ENCODE measurements around the gene HBEGF.

HBEGF gene, protein sequence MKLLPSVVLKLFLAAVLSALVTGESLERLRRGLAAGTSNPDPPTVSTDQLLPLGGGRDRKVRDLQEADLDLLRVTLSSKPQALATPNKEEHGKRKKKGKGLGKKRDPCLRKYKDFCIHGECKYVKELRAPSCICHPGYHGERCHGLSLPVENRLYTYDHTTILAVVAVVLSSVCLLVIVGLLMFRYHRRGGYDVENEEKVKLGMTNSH

DNA sequence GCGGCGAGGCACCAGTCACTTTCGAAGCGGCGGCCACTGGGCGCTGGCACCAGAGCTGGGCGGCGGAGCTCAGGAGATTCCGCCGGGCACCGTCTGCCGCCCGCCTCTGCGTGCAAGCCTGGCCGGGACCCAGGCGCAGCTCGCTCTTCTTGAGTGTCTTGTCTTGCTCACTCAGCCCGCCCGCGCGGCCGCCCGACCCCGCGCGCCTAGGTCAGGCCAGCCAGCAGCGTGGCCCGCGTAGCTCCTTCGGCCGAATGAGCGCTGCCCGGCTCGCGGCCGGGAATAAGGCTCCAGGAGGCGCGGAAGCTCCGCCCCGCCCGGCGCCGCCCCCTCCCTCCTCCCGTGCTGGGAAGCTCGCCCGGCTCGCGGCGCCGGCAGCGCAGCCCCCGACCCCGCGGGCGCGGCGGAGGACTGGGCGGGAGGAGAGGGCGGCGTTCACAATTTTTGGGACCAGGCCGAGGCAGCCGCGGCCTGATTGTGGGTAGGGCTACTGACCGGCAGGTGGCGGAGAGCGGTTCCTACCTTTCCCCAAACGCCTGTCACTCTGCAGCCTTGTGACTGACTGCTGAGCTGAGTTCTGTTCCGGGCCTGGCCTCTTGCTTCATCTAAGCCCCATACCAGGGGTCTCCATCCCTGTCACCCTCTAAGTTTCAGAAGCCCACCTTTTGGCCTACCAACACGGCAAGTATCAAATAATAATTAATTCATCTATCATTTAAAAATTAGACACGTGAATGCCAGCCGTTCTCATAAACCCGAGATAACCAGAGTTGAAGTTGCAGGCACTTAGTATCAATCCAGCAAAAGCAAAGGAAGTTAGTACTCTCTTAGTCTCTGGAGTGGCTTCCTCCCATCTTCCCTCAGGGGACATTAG lies at the start of gene HBEGF:
HBEGF (minus strand) TSS at position 256 of the 874 bp plus-strand sequence. CDS start 275 bp downstream, outside the sequence.
- Histone ChIP-seq H3K27me3 (ENCODE audit: insufficient read depth, low read length) (peaks cover 21% of the 10 kb centered on the region), H3K9me3 (ENCODE audit: insufficient read depth, low read depth, low read length) (no peaks in the 10 kb centered on the region), H3K27ac (ENCODE audit: low read length) (no peak within 1 kb of the TSS), H3K4me1 (ENCODE audit: insufficient read depth, low read length) (peaks cover 13% of the 10 kb centered on the region; the same call in 1 of the 2 replicates), H3K4me3 (ENCODE audit: low read length) (peak within 1 kb of the TSS; percentile 71), H3K9ac (ENCODE audit: low read depth, low read length) (peak within 1 kb of the TSS; percentile 60; the same call in 1 of the 2 replicates), H3K36me3 (ENCODE audit: insufficient read depth, low read depth, low read length) (no peaks in the 10 kb centered on the region)

DNA sequence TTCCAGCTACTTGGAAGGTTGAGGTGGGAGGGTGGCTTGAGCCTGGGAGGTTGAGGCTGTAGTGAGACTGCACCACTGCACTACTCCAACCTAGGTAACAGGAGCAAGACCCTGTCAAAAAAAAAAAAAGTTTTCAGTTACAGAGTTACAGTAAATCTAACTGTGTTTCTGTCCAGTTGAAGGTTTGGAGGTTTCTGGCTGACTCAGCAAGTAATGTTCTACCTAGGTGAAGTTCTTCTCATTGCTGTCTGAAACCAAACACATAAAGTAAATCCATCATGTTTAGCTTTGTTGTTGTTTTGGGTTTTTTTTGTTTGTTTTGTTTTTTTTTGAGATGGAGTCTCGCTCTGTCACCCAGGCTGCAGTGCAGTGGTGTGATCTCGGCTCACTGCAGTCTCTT lies 47.3 kb upstream of the HBEGF start:
- no peak overlapping the region for H3K9ac ChIP-seq (ENCODE audit: low read depth, low read length)

GRCh38 chr5:140391732-140392131 lies 45.3 kb upstream of the HBEGF start:
- Histone ChIP-seq H3K36me3 (ENCODE audit: insufficient read depth, low read depth, low read length) (no peaks in the 10 kb centered on the region), H3K27ac (ENCODE audit: low read length) (no peak overlapping the region), H3K4me1 (ENCODE audit: insufficient read depth, low read length) (no peaks in the 10 kb centered on the region), H3K27me3 (ENCODE audit: insufficient read depth, low read length) (no peaks in the 10 kb centered on the region), H3K4me3 (ENCODE audit: low read length) (no peak overlapping the region), H3K9ac (ENCODE audit: low read depth, low read length) (no peak overlapping the region), H3K9me3 (ENCODE audit: insufficient read depth, low read depth, low read length) (no peaks in the 10 kb centered on the region)

More for the DNA sequence above, 47.3 kb upstream of the HBEGF start:
- H3K27ac ChIP-seq (ENCODE audit: low read length), result no peak overlapping the region
- H3K9me3 ChIP-seq (ENCODE audit: insufficient read depth, low read depth, low read length), result no peaks in the 10 kb centered on the region
- H3K4me3 ChIP-seq (ENCODE audit: low read length), result no peak overlapping the region
- no peaks in the 10 kb centered on the region for H3K27me3 ChIP-seq (ENCODE audit: insufficient read depth, low read length)
- no peaks in the 10 kb centered on the region for H3K36me3 ChIP-seq (ENCODE audit: insufficient read depth, low read depth, low read length)
- peaks cover 4% of the 10 kb centered on the region for H3K4me1 ChIP-seq (ENCODE audit: insufficient read depth, low read length)

GRCh38 chr5:140391312-140391711 lies 44.9 kb upstream of the HBEGF start:
- Histone ChIP-seq H3K4me1 (ENCODE audit: insufficient read depth, low read length) (no peaks in the 10 kb centered on the region), H3K27me3 (ENCODE audit: insufficient read depth, low read length) (no peaks in the 10 kb centered on the region), H3K27ac (ENCODE audit: low read length) (no peak overlapping the region), H3K9ac (ENCODE audit: low read depth, low read length) (no peak overlapping the region), H3K4me3 (ENCODE audit: low read length) (no peak overlapping the region), H3K36me3 (ENCODE audit: insufficient read depth, low read depth, low read length) (no peaks in the 10 kb centered on the region), H3K9me3 (ENCODE audit: insufficient read depth, low read depth, low read length) (no peaks in the 10 kb centered on the region)

DNA sequence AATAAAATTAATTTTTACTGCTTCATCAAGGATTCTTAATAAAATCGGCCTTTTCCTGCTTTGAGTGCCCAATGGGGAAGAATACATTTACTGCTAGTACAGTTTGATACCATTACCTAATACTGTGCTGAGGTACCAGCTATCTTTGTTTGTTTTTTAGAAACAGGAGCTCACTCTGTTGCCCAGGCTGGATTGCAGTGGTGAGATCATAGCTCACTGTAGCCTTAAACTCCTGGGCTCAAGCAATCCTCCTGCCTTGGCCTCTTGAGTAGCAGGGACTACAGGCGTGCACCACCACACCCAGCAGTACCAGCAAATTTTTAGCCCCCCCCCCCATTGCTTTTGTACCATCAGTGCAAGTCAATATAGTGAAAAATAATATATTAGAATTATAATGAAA lies 41.6 kb upstream of the HBEGF start:
- Histone ChIP-seq H3K27me3 (ENCODE audit: insufficient read depth, low read length) (no peaks in the 10 kb centered on the region), H3K27ac (ENCODE audit: low read length) (no peak overlapping the region), H3K9me3 (ENCODE audit: insufficient read depth, low read depth, low read length) (no peaks in the 10 kb centered on the region), H3K4me3 (ENCODE audit: low read length) (no peak overlapping the region), H3K9ac (ENCODE audit: low read depth, low read length) (no peak overlapping the region), H3K4me1 (ENCODE audit: insufficient read depth, low read length) (no peaks in the 10 kb centered on the region), H3K36me3 (ENCODE audit: insufficient read depth, low read depth, low read length) (no peaks in the 10 kb centered on the region)

DNA sequence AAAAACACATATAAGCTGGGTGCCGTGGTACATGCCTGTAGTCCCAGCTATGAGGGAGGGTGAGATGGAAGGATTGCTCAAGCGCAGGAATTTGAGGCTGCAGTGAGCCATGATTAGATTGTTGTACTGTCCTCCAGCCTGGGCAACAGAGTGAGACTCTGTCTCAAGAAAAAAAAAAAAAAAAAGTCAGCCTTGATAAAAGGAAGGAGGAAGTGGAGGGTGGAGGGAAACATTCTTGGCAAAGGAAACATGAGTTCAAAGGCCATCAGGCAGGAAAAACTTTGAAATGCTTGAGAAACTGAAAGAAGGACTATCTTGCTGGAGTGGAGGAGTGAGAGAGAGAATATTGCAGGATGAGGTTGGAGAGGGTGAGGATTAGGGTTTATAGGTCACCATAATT lies 36.9 kb upstream of the HBEGF start:
- no peaks in the 10 kb centered on the region for H3K27me3 ChIP-seq (ENCODE audit: insufficient read depth, low read length)
- H3K36me3 ChIP-seq (ENCODE audit: insufficient read depth, low read depth, low read length), result no peaks in the 10 kb centered on the region
- H3K9me3 ChIP-seq (ENCODE audit: insufficient read depth, low read depth, low read length), result no peaks in the 10 kb centered on the region
- H3K4me3 ChIP-seq (ENCODE audit: low read length), result no peak overlapping the region
- H3K9ac ChIP-seq (ENCODE audit: low read depth, low read length), result no peak overlapping the region
- no peak overlapping the region for H3K27ac ChIP-seq (ENCODE audit: low read length)
- H3K4me1 ChIP-seq (ENCODE audit: insufficient read depth, low read length), result no peaks in the 10 kb centered on the region

- no peaks in the 10 kb centered on the region for H3K9me3 ChIP-seq (ENCODE audit: insufficient read depth, low read depth, low read length)
- no peaks in the 10 kb centered on the region for H3K4me1 ChIP-seq (ENCODE audit: insufficient read depth, low read length)
- no peaks in the 10 kb centered on the region for H3K36me3 ChIP-seq (ENCODE audit: insufficient read depth, low read depth, low read length)
- no peak overlapping the region for H3K4me3 ChIP-seq (ENCODE audit: low read length)
- H3K27me3 ChIP-seq (ENCODE audit: insufficient read depth, low read length), result no peaks in the 10 kb centered on the region
- no peak overlapping the region for H3K9ac ChIP-seq (ENCODE audit: low read depth, low read length)
- no peak overlapping the region for H3K27ac ChIP-seq (ENCODE audit: low read length)
Observed at GRCh38 chr5:140382866-140383265, 36.5 kb upstream of the HBEGF start.

DNA sequence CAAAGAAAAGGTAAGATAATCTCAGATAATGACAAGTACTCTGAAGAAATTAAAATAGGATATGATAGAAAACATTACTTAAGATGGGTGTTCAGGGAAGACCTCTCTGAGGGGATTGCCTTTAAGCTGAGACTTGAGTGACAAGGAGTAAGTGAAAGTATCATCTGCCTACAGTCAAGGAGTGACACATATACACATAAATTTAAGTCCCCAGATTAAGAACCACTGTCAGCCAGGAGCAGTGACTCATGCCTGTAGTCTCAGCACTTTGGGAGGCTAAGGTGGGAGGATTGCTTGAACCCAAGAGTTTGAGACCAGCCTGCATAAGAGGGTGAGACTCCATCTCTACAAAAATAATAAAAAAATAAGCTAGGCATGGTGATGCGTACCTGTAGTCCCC lies 35.6 kb upstream of the HBEGF start:
- no peaks in the 10 kb centered on the region for H3K4me1 ChIP-seq (ENCODE audit: insufficient read depth, low read length)
- no peak overlapping the region for H3K4me3 ChIP-seq (ENCODE audit: low read length)
- no peak overlapping the region for H3K27ac ChIP-seq (ENCODE audit: low read length)
- H3K27me3 ChIP-seq (ENCODE audit: insufficient read depth, low read length), result no peaks in the 10 kb centered on the region
- no peak overlapping the region for H3K9ac ChIP-seq (ENCODE audit: low read depth, low read length)
- H3K36me3 ChIP-seq (ENCODE audit: insufficient read depth, low read depth, low read length), result no peaks in the 10 kb centered on the region
- H3K9me3 ChIP-seq (ENCODE audit: insufficient read depth, low read depth, low read length), result no peaks in the 10 kb centered on the region

GRCh38 chr5:140381351-140381750 lies 34.9 kb upstream of the HBEGF start:
- H3K4me3 ChIP-seq (ENCODE audit: low read length), result no peak overlapping the region
- H3K27me3 ChIP-seq (ENCODE audit: insufficient read depth, low read length), result no peaks in the 10 kb centered on the region
- no peak overlapping the region for H3K9ac ChIP-seq (ENCODE audit: low read depth, low read length)
- H3K27ac ChIP-seq (ENCODE audit: low read length), result no peak overlapping the region
- H3K9me3 ChIP-seq (ENCODE audit: insufficient read depth, low read depth, low read length), result no peaks in the 10 kb centered on the region
- H3K4me1 ChIP-seq (ENCODE audit: insufficient read depth, low read length), result no peaks in the 10 kb centered on the region
- H3K36me3 ChIP-seq (ENCODE audit: insufficient read depth, low read depth, low read length), result no peaks in the 10 kb centered on the region

DNA sequence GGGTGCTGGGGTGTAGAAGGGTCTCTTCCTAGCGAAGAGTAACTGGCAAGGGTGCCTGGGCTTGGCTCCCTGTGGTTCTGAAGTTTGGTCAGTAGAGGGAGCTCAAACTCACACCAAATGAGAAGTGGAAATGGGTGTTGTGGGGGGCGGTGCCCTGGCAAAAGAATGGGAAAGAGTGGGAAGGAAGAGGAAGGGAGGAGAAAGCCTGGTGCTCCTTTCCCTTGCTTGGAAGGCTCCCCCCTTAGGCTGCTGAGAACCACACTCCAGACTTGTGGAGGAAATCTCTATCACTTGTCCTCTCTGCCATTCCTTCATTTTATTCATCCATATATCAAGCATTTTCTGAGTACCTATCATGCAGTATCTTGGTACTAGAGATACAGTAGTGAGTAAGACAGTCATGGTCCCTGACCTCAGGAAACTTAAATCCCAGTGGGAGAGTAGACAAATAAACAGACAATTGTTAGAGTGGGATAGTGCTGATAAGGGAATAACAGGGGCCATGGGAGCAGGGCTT lies 26.6 kb upstream of the HBEGF start:
- no peaks in the 10 kb centered on the region for H3K27me3 ChIP-seq (ENCODE audit: insufficient read depth, low read length)
- no peak overlapping the region for H3K27ac ChIP-seq (ENCODE audit: low read length)
- 0 out of 2 replicates have a peak overlapping the region, but pooled peaks have one; percentile 44 for H3K9ac ChIP-seq (ENCODE audit: low read depth, low read length)
- peaks cover 3% of the 10 kb centered on the region; the same call in 1 of the 2 replicates for H3K4me1 ChIP-seq (ENCODE audit: insufficient read depth, low read length)
- no peak overlapping the region for H3K4me3 ChIP-seq (ENCODE audit: low read length)
- H3K9me3 ChIP-seq (ENCODE audit: insufficient read depth, low read depth, low read length), result no peaks in the 10 kb centered on the region
- H3K36me3 ChIP-seq (ENCODE audit: insufficient read depth, low read depth, low read length), result no peaks in the 10 kb centered on the region

DNA sequence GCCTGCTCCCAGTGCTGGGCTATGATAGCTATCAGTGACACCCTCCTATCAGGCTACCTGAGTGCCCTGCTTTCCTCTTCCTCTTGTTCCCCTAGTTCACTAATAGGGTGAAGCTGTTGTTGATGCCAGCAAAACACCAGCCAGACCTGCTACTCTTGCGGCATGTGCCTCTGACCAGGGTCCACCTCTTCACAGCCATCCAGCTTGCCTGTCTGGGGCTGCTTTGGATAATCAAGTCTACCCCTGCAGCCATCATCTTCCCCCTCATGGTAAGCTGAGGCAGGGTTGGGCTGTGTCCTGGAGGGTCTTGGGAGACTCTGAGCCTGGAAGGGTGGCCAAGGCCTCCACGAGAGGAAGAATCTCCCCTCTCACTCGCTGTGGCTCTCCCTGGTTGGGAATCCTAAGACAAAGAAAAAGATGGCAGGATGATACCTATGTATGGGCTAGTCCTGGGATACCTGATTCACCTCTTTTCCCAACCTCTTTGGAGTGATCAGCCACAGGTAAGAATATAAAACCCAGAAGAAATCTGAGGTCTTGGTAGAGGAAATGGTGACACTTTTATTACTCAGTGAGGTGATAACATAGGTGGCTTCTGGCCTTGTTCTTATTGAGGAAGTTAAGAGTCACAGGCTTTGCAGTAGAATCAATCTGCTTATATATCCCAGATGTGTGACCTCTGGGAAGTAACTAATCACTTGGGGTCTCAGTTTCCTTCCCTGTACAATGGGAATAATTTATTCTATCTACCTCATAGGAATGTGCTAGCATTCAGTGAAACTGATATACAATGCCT lies 25.2 kb upstream of the HBEGF start:
- no peaks in the 10 kb centered on the region for H3K27me3 ChIP-seq (ENCODE audit: insufficient read depth, low read length)
- no peak overlapping the region for H3K9ac ChIP-seq (ENCODE audit: low read depth, low read length)
- peaks cover 3% of the 10 kb centered on the region; the same call in 1 of the 2 replicates for H3K4me1 ChIP-seq (ENCODE audit: insufficient read depth, low read length)
- no peaks in the 10 kb centered on the region for H3K36me3 ChIP-seq (ENCODE audit: insufficient read depth, low read depth, low read length)
- H3K4me3 ChIP-seq (ENCODE audit: low read length), result no peak overlapping the region
- no peaks in the 10 kb centered on the region for H3K9me3 ChIP-seq (ENCODE audit: insufficient read depth, low read depth, low read length)
- no peak overlapping the region for H3K27ac ChIP-seq (ENCODE audit: low read length)
